Measurements from ENCODE around the gene STK39.

The STK39 gene

DNA sequence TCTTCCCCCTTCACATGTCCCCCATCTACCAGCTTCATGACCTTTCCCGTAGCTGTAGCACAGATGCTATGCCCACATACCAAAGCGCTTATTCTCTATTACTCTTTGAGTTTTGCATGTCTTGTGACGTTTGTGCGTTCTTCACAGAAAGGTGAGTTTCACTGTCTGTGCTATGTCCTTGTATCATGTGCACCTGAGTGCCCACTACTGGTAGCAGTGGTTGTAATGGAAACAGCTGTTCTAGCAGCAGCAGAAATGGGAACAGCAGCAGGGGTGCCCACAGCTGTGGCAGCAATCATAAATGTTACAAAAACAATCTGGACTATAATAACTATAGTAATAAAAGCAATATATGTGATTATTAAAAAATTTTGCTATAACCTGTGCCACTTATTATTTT is 127.1 kb downstream of the STK39 start:
- Histone ChIP-seq H3K27me3 (ENCODE audit: low read depth, low read length) (no peaks in the 10 kb centered on the region), H3K4me1 (ENCODE audit: control insufficient read depth in 1 of 2, insufficient read depth in 2 of 2, low read length in 2 of 2) (no peaks in the 10 kb centered on the region), H3K27ac (ENCODE audit: low read length) (no peak overlapping the region), H3K9me3 (ENCODE audit: control insufficient read depth in 1 of 2, low read length in 2 of 2) (no peaks in the 10 kb centered on the region), H3K36me3 (ENCODE audit: control insufficient read depth in 1 of 2, insufficient read depth in 2 of 2, low read length in 2 of 2) (peaks cover 5 to 12% of the 10 kb centered on the region in 2 donors), H3K4me3 (ENCODE audit: low read depth in 1 of 2, low read length in 2 of 2) (no peak overlapping the region)

GRCh38 chr2:168119515-168120141 is 127.8 kb downstream of the STK39 start:
- Histone ChIP-seq H3K36me3 (ENCODE audit: control insufficient read depth in 1 of 2, insufficient read depth in 2 of 2, low read length in 2 of 2) (peaks cover 7 to 14% of the 10 kb centered on the region in 2 donors), H3K27ac (ENCODE audit: low read length) (no peak overlapping the region), H3K4me1 (ENCODE audit: control insufficient read depth in 1 of 2, insufficient read depth in 2 of 2, low read length in 2 of 2) (no peaks in the 10 kb centered on the region), H3K9me3 (ENCODE audit: control insufficient read depth in 1 of 2, low read length in 2 of 2) (no peaks in the 10 kb centered on the region), H3K27me3 (ENCODE audit: low read depth, low read length) (no peaks in the 10 kb centered on the region), H3K4me3 (ENCODE audit: low read depth in 1 of 2, low read length in 2 of 2) (no peak overlapping the region)

GRCh38 chr2:168118733-168119514 is 128.5 kb downstream of the STK39 start:
- no peaks in the 10 kb centered on the region for H3K27me3 ChIP-seq (ENCODE audit: low read depth, low read length)
- H3K27ac ChIP-seq (ENCODE audit: low read length): no peak overlapping the region
- no peak overlapping the region for H3K4me3 ChIP-seq (ENCODE audit: low read depth in 1 of 2, low read length in 2 of 2)
- H3K4me1 ChIP-seq (ENCODE audit: control insufficient read depth in 1 of 2, insufficient read depth in 2 of 2, low read length in 2 of 2): no peaks in the 10 kb centered on the region
- H3K9me3 ChIP-seq (ENCODE audit: control insufficient read depth in 1 of 2, low read length in 2 of 2): no peaks in the 10 kb centered on the region
- H3K36me3 ChIP-seq (ENCODE audit: control insufficient read depth in 1 of 2, insufficient read depth in 2 of 2, low read length in 2 of 2): peaks cover 12 to 15% of the 10 kb centered on the region in 2 donors

DNA sequence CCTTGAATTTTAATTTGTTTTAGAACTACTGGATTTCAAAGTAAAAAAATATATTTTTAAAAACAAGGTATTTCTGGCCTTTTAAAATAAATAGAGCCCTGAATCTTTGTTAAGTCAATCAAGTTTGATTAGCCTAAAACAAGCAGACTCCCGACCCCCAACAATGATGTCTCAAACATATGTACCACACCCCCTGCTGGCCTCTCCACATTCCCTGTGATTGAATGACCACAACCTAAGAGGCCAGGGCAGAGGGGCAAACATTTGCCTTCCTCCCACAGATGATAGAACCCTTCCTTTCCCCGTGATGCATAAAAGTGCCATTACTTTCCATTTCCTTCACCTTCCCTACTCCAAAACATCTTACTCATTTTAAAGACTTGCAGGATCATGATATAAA is 130.9 kb downstream of the STK39 start:
- no peaks in the 10 kb centered on the region for H3K27me3 ChIP-seq (ENCODE audit: low read depth, low read length)
- H3K27ac ChIP-seq (ENCODE audit: low read length): no peak overlapping the region
- H3K4me3 ChIP-seq (ENCODE audit: low read depth in 1 of 2, low read length in 2 of 2): no peak overlapping the region
- H3K9me3 ChIP-seq (ENCODE audit: control insufficient read depth in 1 of 2, low read length in 2 of 2): no peaks in the 10 kb centered on the region
- no peaks in the 10 kb centered on the region for H3K4me1 ChIP-seq (ENCODE audit: control insufficient read depth in 1 of 2, insufficient read depth in 2 of 2, low read length in 2 of 2)
- H3K36me3 ChIP-seq (ENCODE audit: control insufficient read depth in 1 of 2, insufficient read depth in 2 of 2, low read length in 2 of 2): peaks cover 5 to 12% of the 10 kb centered on the region in 2 donors

DNA sequence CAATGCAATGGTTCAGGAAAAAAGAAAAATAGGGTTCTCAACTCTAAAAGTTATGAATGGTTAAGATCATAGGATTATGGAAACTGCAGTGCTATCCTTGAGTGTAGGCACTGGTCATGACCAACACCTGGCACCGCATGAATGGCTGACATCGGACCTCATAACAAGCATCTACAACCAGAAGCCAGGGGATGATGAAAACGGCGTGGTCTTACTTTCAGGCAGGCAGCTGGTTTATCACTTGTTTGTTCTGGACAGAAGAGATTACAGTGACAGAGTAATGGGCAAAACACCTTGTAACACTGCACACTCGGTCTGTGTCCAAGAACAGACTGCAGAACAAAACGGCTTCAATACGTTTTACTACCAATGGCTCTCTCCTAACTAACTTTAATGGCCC is 132.8 kb downstream of the STK39 start:
- H3K4me1 ChIP-seq (ENCODE audit: control insufficient read depth in 1 of 2, insufficient read depth in 2 of 2, low read length in 2 of 2): no peaks in the 10 kb centered on the region
- H3K27ac ChIP-seq (ENCODE audit: low read length): no peak overlapping the region
- no peaks in the 10 kb centered on the region for H3K27me3 ChIP-seq (ENCODE audit: low read depth, low read length)
- H3K9me3 ChIP-seq (ENCODE audit: control insufficient read depth in 1 of 2, low read length in 2 of 2): no peaks in the 10 kb centered on the region
- H3K4me3 ChIP-seq (ENCODE audit: low read depth in 1 of 2, low read length in 2 of 2): no peak overlapping the region
- peaks cover 5 to 12% of the 10 kb centered on the region in 2 donors for H3K36me3 ChIP-seq (ENCODE audit: control insufficient read depth in 1 of 2, insufficient read depth in 2 of 2, low read length in 2 of 2)

GRCh38 chr2:168114040-168114439 is 133.4 kb downstream of the STK39 start:
- H3K9me3 ChIP-seq (ENCODE audit: control insufficient read depth in 1 of 2, low read length in 2 of 2): no peaks in the 10 kb centered on the region
- peaks cover 5 to 12% of the 10 kb centered on the region in 2 donors for H3K36me3 ChIP-seq (ENCODE audit: control insufficient read depth in 1 of 2, insufficient read depth in 2 of 2, low read length in 2 of 2)
- no peaks in the 10 kb centered on the region for H3K27me3 ChIP-seq (ENCODE audit: low read depth, low read length)
- H3K4me3 ChIP-seq (ENCODE audit: low read depth in 1 of 2, low read length in 2 of 2): no peak overlapping the region
- H3K4me1 ChIP-seq (ENCODE audit: control insufficient read depth in 1 of 2, insufficient read depth in 2 of 2, low read length in 2 of 2): no peaks in the 10 kb centered on the region
- H3K27ac ChIP-seq (ENCODE audit: low read length): no peak overlapping the region

DNA sequence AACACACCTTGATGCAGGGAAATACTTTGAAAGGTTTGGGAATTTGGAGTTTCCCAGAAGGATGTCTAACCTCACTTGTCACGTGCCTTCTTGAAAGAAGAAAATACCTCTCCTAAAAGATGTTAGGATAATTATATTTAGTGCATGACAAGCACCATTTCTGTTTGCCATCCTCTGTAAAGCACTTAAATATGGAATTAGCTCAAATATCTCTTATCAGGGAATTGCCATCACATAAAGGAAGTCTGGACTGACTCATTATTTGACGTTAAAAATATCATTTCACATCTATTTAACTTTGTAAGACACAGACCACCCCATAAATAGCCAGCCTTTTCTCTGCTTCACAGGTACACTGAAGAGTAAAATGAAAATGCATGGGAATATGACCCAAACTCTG is 140.1 kb downstream of the STK39 start:
- Histone ChIP-seq H3K27ac (ENCODE audit: low read length) (no peak overlapping the region), H3K27me3 (ENCODE audit: low read depth, low read length) (no peaks in the 10 kb centered on the region), H3K4me1 (ENCODE audit: control insufficient read depth in 1 of 2, insufficient read depth in 2 of 2, low read length in 2 of 2) (no peaks in the 10 kb centered on the region), H3K36me3 (ENCODE audit: control insufficient read depth in 1 of 2, insufficient read depth in 2 of 2, low read length in 2 of 2) (peaks cover 0 to 9% of the 10 kb centered on the region in 2 donors), H3K9me3 (ENCODE audit: control insufficient read depth in 1 of 2, low read length in 2 of 2) (no peaks in the 10 kb centered on the region), H3K4me3 (ENCODE audit: low read depth in 1 of 2, low read length in 2 of 2) (no peak overlapping the region)

GRCh38 chr2:168105127-168105683 is 142.2 kb downstream of the STK39 start:
- H3K27ac ChIP-seq (ENCODE audit: low read length): no peak overlapping the region
- no peaks in the 10 kb centered on the region for H3K27me3 ChIP-seq (ENCODE audit: low read depth, low read length)
- H3K36me3 ChIP-seq (ENCODE audit: control insufficient read depth in 1 of 2, insufficient read depth in 2 of 2, low read length in 2 of 2): peaks cover 0 to 9% of the 10 kb centered on the region in 2 donors
- H3K9me3 ChIP-seq (ENCODE audit: control insufficient read depth in 1 of 2, low read length in 2 of 2): no peaks in the 10 kb centered on the region
- H3K4me3 ChIP-seq (ENCODE audit: low read depth in 1 of 2, low read length in 2 of 2): no peak overlapping the region
- H3K4me1 ChIP-seq (ENCODE audit: control insufficient read depth in 1 of 2, insufficient read depth in 2 of 2, low read length in 2 of 2): no peaks in the 10 kb centered on the region

DNA sequence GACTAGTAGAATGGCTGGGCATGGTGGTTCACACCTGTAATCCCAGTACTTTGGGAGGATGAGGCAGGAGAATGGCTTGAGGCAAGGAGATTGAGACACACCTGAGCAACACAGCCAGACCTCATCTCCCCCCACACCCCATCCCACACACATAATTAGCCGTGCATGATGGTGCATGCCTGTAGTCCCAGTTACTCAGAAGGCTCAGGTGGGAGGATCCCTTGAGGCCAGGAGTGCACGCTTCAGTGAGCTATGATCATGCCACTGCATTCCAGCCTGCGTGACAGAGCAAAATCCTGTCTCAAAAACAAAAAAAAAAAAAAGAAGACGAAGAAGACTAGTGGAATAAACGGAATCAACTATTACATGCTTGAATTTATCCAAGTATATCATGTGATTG is 150.0 kb downstream of the STK39 start:
- no peaks in the 10 kb centered on the region for H3K27me3 ChIP-seq (ENCODE audit: low read depth, low read length)
- H3K9me3 ChIP-seq (ENCODE audit: control insufficient read depth in 1 of 2, low read length in 2 of 2): no peaks in the 10 kb centered on the region
- H3K4me1 ChIP-seq (ENCODE audit: control insufficient read depth in 1 of 2, insufficient read depth in 2 of 2, low read length in 2 of 2): no peaks in the 10 kb centered on the region
- no peak overlapping the region for H3K4me3 ChIP-seq (ENCODE audit: low read depth in 1 of 2, low read length in 2 of 2)
- peaks cover 5% of the 10 kb centered on the region in 2 donors for H3K36me3 ChIP-seq (ENCODE audit: control insufficient read depth in 1 of 2, insufficient read depth in 2 of 2, low read length in 2 of 2)
- no peak overlapping the region for H3K27ac ChIP-seq (ENCODE audit: low read length)

GRCh38 chr2:168096158-168096557 is 151.2 kb downstream of the STK39 start:
- Histone ChIP-seq H3K9me3 (ENCODE audit: control insufficient read depth in 1 of 2, low read length in 2 of 2) (no peaks in the 10 kb centered on the region), H3K36me3 (ENCODE audit: control insufficient read depth in 1 of 2, insufficient read depth in 2 of 2, low read length in 2 of 2) (peaks cover 5% of the 10 kb centered on the region in 2 donors), H3K4me3 (ENCODE audit: low read depth in 1 of 2, low read length in 2 of 2) (no peak overlapping the region), H3K27ac (ENCODE audit: low read length) (no peak overlapping the region), H3K27me3 (ENCODE audit: low read depth, low read length) (no peaks in the 10 kb centered on the region), H3K4me1 (ENCODE audit: control insufficient read depth in 1 of 2, insufficient read depth in 2 of 2, low read length in 2 of 2) (no peaks in the 10 kb centered on the region)

GRCh38 chr2:168091986-168092385 is 155.4 kb downstream of the STK39 start:
- no peaks in the 10 kb centered on the region for H3K27me3 ChIP-seq (ENCODE audit: low read depth, low read length)
- peaks cover 2 to 5% of the 10 kb centered on the region in 2 donors for H3K36me3 ChIP-seq (ENCODE audit: control insufficient read depth in 1 of 2, insufficient read depth in 2 of 2, low read length in 2 of 2)
- H3K4me1 ChIP-seq (ENCODE audit: control insufficient read depth in 1 of 2, insufficient read depth in 2 of 2, low read length in 2 of 2): no peaks in the 10 kb centered on the region
- H3K9me3 ChIP-seq (ENCODE audit: control insufficient read depth in 1 of 2, low read length in 2 of 2): no peaks in the 10 kb centered on the region
- H3K27ac ChIP-seq (ENCODE audit: low read length): no peak overlapping the region
- no peak overlapping the region for H3K4me3 ChIP-seq (ENCODE audit: low read depth in 1 of 2, low read length in 2 of 2)

Data from muscle layer of duodenum (tissue), 2 donors.